ENCODE measurements around the gene CSNK1G2.

The CSNK1G2 gene

DNA sequence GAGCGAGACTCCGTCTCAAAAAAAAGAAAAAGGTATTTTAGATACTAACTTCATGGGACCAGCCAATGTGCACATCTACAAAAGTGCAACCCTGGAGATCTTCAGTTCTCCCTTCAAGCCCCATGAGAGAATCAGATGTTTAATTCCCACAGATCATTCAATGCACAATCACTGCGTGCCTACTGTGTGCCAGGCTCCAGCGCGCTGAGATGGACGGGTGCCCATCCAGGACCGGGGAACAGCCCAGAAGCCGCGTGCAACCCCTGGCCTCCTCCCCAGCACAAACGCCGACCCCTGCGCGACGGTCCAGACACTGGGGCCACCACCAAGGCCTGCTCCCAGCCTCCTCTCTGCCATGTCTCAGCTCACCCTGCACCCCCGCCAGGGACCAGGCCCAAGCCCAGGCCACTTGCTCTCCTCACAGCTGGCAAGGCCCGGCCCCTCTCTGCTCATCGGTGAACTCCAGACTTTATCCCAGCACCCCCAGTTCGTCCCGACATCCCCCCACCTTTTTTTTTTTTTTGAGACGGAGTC, 69.2 kb downstream of the CSNK1G2 start:
- no peaks in the 10 kb centered on the region for H3K9me3 ChIP-seq
- H3K36me3 ChIP-seq, result no peaks in the 10 kb centered on the region
- no peaks in the 10 kb centered on the region for H3K27me3 ChIP-seq
- H3K4me3 ChIP-seq (ENCODE audit: low read depth in 1 of 2, low read length in 1 of 2), result no peak overlapping the region
- no peak overlapping the region for H3K27ac ChIP-seq
- TF ChIP-seq, protein P1, sequence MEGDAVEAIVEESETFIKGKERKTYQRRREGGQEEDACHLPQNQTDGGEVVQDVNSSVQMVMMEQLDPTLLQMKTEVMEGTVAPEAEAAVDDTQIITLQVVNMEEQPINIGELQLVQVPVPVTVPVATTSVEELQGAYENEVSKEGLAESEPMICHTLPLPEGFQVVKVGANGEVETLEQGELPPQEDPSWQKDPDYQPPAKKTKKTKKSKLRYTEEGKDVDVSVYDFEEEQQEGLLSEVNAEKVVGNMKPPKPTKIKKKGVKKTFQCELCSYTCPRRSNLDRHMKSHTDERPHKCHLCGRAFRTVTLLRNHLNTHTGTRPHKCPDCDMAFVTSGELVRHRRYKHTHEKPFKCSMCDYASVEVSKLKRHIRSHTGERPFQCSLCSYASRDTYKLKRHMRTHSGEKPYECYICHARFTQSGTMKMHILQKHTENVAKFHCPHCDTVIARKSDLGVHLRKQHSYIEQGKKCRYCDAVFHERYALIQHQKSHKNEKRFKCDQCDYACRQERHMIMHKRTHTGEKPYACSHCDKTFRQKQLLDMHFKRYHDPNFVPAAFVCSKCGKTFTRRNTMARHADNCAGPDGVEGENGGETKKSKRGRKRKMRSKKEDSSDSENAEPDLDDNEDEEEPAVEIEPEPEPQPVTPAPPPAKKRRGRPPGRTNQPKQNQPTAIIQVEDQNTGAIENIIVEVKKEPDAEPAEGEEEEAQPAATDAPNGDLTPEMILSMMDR (IDR thresholded peaks at IDR 0.05), result no peak
- peaks cover 0 to 9% of the 10 kb centered on the region in 2 experiments for H3K4me1 ChIP-seq (ENCODE audit: control insufficient read depth in 1 of 2, insufficient read depth in 1 of 2, low read depth in 1 of 2, low read length in 1 of 2)

DNA sequence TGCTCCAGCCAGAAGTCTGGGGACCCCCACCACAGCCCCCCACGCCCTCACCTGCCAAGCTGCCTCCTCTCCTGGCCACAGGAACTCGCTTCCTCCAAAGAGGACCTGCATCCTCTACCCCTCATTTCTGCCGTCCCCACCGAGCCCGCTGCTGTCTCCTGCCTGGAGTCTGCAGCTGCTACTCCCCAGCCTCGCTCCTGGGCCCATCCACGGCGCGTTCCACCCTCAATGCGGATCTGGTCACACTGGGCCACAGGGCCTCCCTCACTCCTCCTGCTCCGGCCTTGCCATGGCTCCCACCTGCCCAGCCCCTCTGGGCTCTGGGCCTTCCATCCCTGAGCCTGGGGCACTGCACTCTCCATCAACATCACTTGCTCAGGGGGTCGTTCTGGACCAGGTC, 70.2 kb downstream of the CSNK1G2 start:
- TF ChIP-seq, protein P1 (IDR thresholded peaks at IDR 0.05), result no peak
- Histone ChIP-seq H3K27ac (peak overlapping the region; percentile 35), H3K36me3 (no peaks in the 10 kb centered on the region), H3K27me3 (no peaks in the 10 kb centered on the region), H3K9me3 (no peaks in the 10 kb centered on the region), H3K4me1 (ENCODE audit: control insufficient read depth in 1 of 2, insufficient read depth in 1 of 2, low read depth in 1 of 2, low read length in 1 of 2) (peaks cover 2 to 9% of the 10 kb centered on the region in 2 experiments), H3K4me3 (ENCODE audit: low read depth in 1 of 2, low read length in 1 of 2) (no peak overlapping the region)

DNA sequence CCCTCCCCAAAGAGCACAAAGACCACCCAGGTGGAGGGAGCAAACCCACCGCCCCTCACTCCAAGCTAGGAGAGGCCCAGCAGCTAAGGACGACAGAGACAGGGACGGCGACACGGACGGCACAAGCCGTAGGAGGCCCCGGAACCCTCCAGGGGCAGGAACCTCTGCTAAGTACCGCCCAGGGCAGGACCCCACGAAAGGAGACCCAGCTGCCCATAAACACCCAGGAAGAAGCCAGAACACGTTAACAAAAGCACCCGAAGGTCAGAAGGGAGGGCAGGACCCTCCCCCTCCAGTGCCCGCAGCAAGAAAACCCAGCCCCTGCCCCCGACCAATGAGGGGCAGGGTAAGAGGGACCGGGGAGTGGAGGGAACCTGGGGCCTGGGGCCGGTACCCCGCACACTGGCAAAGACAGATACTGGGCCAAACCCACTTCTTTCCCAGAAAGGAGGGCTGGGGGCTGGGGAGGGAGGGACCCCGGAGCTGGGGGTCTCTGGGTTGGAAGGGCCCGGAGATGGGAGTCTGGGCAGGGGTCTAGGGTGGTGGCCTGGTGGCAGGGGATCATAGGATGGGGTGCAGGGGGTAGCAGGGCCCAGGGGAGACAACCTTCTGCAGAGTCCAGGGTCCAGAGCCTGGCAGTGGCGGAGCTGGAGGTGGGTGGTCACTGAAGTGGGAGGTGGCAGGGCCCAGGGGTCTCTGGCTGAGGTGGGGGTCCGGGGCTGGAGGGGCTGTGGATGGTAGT, 72.1 kb downstream of the CSNK1G2 start:
- no peaks in the 10 kb centered on the region for H3K36me3 ChIP-seq
- H3K4me3 ChIP-seq (ENCODE audit: low read depth in 1 of 2, low read length in 1 of 2), result no peak overlapping the region
- no peaks in the 10 kb centered on the region for H3K9me3 ChIP-seq
- H3K27me3 ChIP-seq, result no peaks in the 10 kb centered on the region
- H3K4me1 ChIP-seq (ENCODE audit: control insufficient read depth in 1 of 2, insufficient read depth in 1 of 2, low read depth in 1 of 2, low read length in 1 of 2), result peaks cover 6 to 9% of the 10 kb centered on the region in 2 experiments
- TF ChIP-seq, protein P1 (IDR thresholded peaks at IDR 0.05), result no peak
- H3K27ac ChIP-seq, result peak overlapping the region; percentile 27

DNA sequence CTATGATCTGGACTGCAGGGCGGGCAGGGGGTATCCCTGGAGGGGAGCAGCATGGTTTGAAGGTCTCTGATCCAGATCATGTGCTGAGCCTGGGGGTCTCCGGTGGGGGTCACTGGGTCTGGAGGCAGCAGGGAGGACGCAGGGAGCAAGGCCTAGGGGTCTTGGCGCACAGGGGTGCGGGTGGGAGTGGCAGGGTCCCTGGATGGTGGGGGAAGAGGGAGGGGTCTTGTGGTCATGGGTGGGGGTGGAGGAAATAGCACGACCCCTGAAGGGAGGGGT, 72.7 kb downstream of the CSNK1G2 start:
- TF ChIP-seq, protein P1 (IDR thresholded peaks at IDR 0.05), result no peak
- Histone ChIP-seq H3K27ac (peak overlapping the region; percentile 27), H3K36me3 (no peaks in the 10 kb centered on the region), H3K9me3 (no peaks in the 10 kb centered on the region), H3K27me3 (no peaks in the 10 kb centered on the region), H3K4me3 (ENCODE audit: low read depth in 1 of 2, low read length in 1 of 2) (no peak overlapping the region), H3K4me1 (ENCODE audit: control insufficient read depth in 1 of 2, insufficient read depth in 1 of 2, low read depth in 1 of 2, low read length in 1 of 2) (peaks cover 6 to 9% of the 10 kb centered on the region in 2 experiments)

DNA sequence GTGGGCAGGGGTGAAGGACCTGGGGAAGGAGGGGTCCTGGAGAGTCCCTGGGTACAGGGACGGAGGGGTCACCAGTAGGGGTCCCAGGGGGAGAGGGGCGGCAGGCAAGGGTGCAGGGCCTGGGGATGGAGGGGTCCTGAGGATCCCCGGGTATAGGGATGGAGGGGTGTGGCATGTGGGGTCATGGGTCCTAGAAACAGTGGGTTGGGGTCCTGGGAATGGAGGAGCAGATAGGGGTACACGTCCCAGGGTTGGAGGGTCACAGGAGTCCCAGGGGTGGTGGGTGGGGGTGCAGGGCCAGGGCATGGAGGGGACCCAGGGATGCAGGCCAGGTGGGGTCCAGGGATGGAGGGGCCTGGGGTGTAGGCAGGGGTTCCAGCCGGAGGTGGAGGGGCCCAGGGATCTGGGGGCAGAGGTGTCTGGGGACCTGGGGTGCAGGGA, 73.2 kb downstream of the CSNK1G2 start:
- Histone ChIP-seq H3K27ac (no peak overlapping the region), H3K4me3 (ENCODE audit: low read depth in 1 of 2, low read length in 1 of 2) (no peak overlapping the region), H3K27me3 (no peaks in the 10 kb centered on the region), H3K36me3 (no peaks in the 10 kb centered on the region), H3K9me3 (no peaks in the 10 kb centered on the region), H3K4me1 (ENCODE audit: control insufficient read depth in 1 of 2, insufficient read depth in 1 of 2, low read depth in 1 of 2, low read length in 1 of 2) (peaks cover 6 to 9% of the 10 kb centered on the region in 2 experiments)
- TF ChIP-seq, protein P1 (IDR thresholded peaks at IDR 0.05), result no peak

All from neutrophil (primary cell).